Measurements from ENCODE around the gene COTL1.

COTL1 gene

DNA sequence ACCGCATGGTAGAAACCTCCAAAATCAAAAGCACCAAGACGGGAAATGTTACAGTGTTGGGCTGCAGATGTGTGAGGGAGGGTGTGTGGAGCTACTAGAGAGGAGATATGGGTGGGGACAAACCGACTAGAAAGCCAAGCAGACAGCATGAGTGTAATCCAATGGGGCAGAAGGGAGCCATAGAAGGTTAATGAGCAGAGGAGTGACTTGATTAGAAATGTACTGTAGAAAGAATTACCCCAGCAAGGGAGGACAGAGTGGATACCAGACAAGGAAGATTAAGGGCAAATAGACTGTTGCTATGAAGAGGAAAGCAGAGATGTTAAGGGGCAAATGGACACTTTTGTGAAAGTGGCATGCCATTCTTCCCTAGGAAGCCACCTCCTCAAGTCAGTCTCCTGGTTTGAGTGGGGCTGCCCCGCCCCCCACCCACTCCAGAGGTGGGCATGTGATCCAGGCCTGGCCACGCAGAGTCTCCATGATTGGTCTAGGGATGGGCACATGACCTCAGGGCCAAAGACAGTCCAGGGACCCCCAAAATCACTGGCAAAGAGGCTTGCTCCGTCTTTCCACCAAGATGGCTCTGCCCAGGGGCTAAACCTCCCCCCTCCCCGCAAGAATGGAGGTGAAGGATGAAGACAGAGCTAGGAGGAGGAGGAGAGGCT, 4.3 kb downstream of the COTL1 start:
- no peak for DNase-seq

DNA sequence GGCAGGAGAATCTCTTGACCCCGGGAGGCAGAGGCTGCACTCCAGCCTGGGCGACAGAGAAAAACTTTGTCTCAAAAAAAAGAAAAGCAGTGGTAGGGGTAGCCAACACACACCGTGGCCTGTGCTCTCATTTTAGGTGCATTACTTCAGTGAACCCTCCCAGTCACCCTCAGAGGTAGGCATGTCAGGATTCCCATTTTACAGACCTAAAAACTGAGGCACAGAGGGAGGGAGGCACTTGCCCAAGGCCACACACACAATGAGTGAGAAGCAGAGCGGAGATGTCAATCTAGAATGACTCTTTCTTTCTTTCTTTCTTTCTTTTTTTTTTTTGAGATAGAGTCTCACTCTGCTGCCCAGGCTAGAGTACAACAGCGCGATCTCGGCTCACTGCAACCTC, 5.2 kb downstream of the COTL1 start:
- DNase-seq, result no peak

- no peak for DNase-seq
Measured at GRCh38 chr16:84611041-84611440, 6.8 kb downstream of the COTL1 start.

- DNase-seq, result no peak
Measured at GRCh38 chr16:84610376-84610775, 7.5 kb downstream of the COTL1 start.

DNA sequence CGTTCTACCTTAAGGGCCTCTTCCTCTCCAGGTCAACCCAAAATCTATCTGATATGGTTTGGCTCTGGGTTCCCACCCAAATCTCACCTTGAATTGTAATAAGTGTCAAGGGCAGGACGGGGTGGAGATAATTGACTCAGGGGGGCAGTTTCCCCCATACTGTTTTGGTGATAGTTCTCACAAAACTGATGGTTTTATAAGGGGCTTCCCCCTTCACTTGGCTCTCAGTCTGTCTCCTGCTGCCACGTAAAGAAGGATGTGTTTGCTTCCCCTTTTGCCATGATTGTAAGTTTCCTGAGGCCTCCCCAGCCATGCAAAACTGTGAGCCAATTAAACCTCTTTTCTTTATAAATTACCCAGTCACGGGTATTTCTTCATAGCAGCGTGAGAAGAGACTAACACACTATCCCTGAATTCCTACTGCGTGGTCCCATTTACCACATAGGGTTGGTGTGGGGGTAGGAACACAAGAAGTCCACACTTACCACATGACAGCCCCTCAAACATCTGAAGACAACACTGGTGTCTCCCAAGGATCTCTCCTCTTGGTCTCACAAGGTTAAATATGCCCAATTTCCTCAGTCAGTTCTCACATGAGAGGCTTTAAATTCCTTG, 8.2 kb downstream of the COTL1 start:
- no peak for DNase-seq

GRCh38 chr16:84608282-84608681, 9.6 kb downstream of the COTL1 start:
- DNase-seq, result peak; percentile 62

DNA sequence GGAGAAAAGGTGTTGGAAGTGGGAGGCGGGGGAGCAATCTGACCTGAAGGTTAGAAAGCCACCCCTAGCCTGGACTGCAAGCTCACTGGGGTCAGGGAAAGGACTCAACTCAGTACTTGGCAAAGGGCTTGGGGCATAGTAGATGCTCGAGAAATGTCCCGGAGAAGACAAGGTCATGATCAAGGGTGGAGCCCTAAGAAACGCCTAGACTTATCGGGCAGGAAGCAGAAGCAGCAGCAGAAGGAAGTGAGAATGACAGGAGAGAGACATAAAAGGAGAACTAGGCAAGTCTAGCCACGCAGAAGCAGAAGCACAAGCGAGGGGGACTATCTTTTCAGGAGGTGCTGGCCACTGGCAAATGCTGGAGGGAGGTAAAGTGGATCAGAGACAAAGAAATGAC, 10.2 kb downstream of the COTL1 start:
- peak; percentile 57 for DNase-seq

- DNase-seq, result no peak
Measured at GRCh38 chr16:84607061-84607460, 10.8 kb downstream of the COTL1 start.

DNA sequence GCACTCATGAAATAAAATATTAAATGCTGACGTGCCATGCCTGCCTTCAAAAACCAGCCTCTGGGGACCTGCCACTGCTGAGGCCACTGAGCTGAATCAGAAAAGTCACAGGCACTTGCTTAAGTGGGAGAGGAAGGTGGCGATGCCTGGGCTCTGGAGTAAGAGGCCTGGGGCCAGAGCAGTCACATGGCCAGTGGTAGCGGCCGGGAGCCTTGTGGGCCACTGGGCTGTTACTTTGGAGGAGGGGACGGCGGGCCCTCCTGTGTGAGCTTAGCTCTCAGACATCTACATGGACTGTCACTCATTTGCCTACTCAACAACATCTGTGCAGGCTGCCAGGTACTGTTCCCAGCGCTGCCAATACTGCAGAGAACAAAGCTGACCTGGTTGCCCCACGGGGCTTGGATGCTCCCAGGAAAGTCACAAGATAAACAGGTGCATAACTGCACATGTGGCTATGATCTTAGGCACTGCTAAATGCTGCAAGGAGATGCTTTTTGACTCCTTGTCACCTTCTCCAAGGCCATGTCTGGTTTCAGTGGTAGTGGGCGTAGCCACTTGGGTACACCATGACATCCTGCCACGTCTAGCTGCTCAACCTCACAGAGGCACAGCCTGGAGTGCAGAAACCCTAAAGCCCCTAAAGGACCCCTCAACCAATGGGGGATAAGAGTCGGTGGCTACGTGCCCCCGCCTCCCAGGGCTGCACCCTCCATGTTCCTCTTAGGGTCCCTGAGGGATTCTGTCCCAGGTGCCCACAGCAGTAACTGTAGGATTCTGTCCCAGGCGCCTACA, 11.6 kb downstream of the COTL1 start:
- DNase-seq, result peak; percentile 57

GRCh38 chr16:84605339-84605848, 12.5 kb downstream of the COTL1 start:
- DNase-seq, result no peak

DNA sequence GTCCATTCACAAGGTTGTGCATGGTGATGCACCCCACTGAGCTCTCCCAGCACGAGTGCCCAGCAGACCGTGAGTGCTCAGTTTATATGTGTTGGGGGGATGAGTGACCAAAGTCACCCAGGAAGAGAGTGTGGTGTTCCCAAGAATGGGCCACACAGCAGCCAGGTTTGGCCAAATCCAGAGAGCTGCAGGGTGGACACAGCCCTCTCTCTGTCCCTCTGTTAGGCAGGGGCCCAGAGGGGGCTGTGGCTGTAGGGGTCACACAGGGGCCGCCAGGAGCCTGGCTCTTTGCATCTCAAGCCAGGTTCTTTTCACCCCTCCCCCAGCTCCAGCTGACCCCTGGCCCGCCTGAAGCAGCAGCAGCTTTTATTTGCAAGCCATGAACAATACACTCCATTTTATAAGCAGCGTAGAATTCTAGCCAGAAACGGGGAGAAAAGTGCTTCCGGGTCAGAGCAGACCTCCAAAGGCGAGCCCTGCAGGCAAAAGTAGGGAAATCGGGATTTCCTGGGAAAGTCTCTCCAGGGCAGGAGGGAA, 13.3 kb downstream of the COTL1 start:
- no peak for DNase-seq

DNA sequence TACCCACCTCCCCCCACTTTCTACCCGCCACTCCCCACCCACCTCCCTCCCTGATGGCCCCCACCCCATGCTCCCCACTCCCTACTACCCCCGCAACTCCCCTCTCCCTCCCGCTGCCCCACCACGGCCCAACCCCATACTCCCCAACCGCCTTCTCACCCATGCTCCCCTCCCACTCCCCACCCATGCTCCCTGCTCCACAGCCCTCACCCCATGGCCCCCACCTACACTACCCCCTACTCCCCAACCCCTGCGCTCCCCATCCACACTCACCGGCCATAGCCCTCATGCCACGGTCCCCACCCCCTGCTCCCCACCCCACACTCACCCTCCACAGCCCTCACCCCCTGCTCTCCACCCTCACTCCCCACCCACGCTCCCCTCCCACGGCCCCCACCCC, 13.9 kb downstream of the COTL1 start:
- DNase-seq, result no peak

- DNase-seq, result peak; percentile 65
Measured at GRCh38 chr16:84603140-84603816, 14.6 kb downstream of the COTL1 start.

GRCh38 chr16:84600343-84601229, 17.3 kb downstream of the COTL1 start:
- DNase-seq, result no peak

DNA sequence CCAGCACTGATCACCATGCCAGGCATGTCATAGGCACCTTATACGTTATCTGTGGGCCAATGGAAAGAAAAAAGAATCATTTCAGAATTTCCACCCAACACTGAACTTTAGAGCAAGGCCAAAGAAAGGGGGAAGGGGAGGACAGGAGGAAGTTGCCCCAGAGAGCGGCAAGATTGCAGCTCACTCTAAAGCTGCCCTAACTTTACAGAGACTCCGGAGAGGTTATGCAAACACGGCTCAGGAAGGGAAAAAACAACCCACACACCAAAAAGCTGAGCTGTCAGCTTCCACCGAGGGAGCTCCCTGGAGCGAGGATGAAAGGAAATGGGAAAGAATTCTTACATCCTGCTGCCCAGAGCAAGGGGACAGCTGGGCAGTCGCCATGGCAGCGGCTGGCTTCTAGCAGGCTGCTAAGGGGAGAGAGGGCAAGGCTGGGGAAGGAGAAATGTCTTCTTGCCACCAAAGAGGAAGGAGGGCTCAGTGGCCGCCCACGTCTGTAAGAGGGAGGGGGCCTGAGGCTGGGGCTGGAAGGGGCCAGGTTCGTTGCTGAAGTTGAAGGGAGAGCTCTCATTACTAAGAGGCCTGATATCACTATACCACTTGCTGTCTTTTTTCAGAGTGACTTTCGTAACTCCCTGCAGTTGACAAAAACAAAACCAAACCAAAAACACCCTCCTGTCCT, 18.2 kb downstream of the COTL1 start:
- peak; percentile 63 for DNase-seq

GRCh38 chr16:84598360-84598759, 19.5 kb downstream of the COTL1 start:
- peak; percentile 39 for DNase-seq

DNA sequence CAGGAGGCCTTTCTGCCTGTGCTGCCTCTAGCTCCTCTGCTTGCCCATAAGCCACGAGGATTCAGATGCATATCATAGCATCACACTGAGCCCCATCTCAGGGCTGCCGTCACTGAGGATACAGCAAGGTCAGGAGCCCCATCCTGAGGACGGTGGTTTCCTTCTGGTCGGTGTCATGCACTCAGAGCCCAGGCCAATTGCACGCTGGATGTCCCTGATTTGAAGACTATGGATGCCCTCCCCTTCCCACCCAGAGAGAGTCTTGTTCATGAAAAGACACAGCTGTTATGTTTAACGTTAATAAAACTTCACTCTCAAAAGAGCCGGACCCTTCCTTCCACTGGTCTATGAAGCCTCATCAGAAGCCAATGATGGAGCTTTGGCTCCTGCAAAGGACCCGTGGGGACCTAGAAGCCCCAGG, 19.9 kb downstream of the COTL1 start:
- DNase-seq, result peak; percentile 53

DNA sequence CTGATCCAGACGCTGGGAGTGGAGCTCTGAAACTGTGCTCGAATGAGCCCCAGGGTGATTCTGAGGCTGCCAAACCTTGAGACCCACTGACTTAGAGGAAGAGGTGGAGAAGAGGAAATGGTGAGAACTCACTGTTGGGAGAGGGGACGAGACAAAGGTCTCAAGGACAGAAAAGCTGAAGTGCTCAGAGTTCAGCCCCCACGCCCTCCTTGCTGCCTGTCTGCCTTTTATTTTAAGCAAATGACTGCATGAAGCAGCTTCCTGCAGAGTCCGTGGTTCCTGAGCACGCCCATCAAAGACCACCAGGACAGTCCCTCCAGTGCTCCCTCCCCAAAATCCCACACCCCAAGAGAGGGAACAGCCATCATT, 20.4 kb downstream of the COTL1 start:
- DNase-seq, result peak; percentile 54

DNA sequence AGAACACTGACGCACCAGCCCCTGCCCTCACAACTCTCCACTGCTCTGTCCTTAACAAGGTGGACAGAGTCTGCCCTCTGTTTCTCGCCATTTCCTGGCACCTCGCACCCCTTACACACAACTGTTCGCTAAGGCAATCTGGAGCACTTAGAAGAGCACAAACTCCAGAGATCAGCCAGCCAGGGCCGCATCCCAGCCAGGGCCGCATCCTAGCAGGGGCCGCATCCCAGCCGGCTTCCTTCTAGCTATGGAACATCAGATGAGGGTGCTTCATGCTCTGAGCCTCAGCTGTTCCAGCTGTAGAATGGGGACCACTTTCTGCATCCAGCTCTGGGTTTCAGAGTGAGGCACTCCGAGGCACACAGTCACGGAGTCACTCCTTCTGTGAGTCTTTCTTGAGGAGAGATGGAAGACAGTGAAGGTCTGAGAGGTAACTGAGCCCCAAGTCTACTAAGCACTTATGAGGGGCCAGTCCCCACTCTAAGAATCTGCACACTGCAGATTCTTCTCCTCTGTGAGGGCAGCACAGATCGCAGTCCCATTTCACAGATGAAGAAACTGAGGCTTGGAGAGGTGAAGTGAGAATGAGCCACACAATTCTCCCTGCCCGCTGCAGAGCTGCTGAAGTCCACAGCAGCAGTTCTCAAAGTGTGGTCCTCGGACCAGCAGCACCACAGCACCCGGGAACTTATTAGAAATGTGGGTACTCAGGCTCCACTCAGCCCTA, 20.9 kb downstream of the COTL1 start:
- DNase-seq, result no peak

- DNase-seq, result no peak
Measured at GRCh38 chr16:84596161-84596560, 21.7 kb downstream of the COTL1 start.

GRCh38 chr16:84595052-84595481, 22.8 kb downstream of the COTL1 start:
- peak; percentile 32 for DNase-seq

All from CD4-positive, alpha-beta T cell treated with Interleukin-17A for 4 hours (primary cell).